HEK293 (cell line): ENCODE measurements around the gene GAREM1.

Source experiments
- CTCF ChIA-PET: fragments of 350-600 bp; formaldehyde crosslinking; extraction: SDS; loops from one replicate; lab custom pipeline; 2021; ENCODE audit warnings: antibody characterized with exemption; lab: Yijun Ruan, JAX
- POLR2A ChIA-PET: fragments of 300-600 bp; formaldehyde crosslinking; extraction: SDS; loops from one replicate; lab custom pipeline; 2020; ENCODE audit warnings: antibody characterized with exemption, inconsistent platforms; lab: Yijun Ruan, JAX
- H3K27ac ChIP-seq: fragments of 200-500 bp; sonication (Bioruptor generic); 2 replicates; pipeline ENCODE4 v1.5.1; 2014; ENCODE audit warnings: low read depth, low read length, control low read depth, inconsistent platforms; ENCODE audit errors: extremely low read depth
- H3K36me3 ChIP-seq, 2 experiments: fragments of 200-500 bp in 1 of 2; sonication (Bioruptor generic) in 1 of 2; 1 replicate in 1 of 2; 2 replicates in 1 of 2; pipeline ENCODE4 v1.5.1; 2014 to 2017; ENCODE audit warnings: inconsistent platforms in 2 of 2, low read length in 2 of 2; ENCODE audit not compliant: control insufficient read depth in 2 of 2, insufficient read depth in 1 of 2
- H3K4me1 ChIP-seq: fragments of 200-500 bp; sonication (Bioruptor generic); 2 replicates; pipeline ENCODE4 v1.5.1; 2014; ENCODE audit warnings: mild to moderate bottlenecking, low read length, inconsistent platforms; ENCODE audit not compliant: control insufficient read depth, insufficient read depth
- H3K4me3 ChIP-seq: 2 replicates; pipeline ENCODE4 v1.5.1; 2011; ENCODE audit warnings: low read depth, mild to moderate bottlenecking, control low read depth, low read length, moderate library complexity
- H3K9me3 ChIP-seq: fragments of 200-500 bp; sonication (Bioruptor generic); 2 replicates; pipeline ENCODE4 v1.5.1; 2014; ENCODE audit warnings: low read depth, low read length, inconsistent platforms; ENCODE audit not compliant: control insufficient read depth, insufficient read depth
- IKZF3 ChIP-seq: fragments of 450-650 bp; IDR thresholded peaks from 2 replicates; pipeline ENCODE4 v1.5.0; 2018; ENCODE audit warnings: missing biosample characterization, mild to moderate bottlenecking, missing genetic modification characterization, moderate library complexity
- ZNF175 ChIP-seq: fragments of 450-650 bp; formaldehyde crosslinking; IDR thresholded peaks from 2 replicates; pipeline ENCODE4 v1.5.1; 2016; ENCODE audit warnings: missing biosample characterization, missing genetic modification characterization
- ZNF2 ChIP-seq: fragments of 450-650 bp; formaldehyde crosslinking; IDR thresholded peaks from 2 replicates; pipeline ENCODE4 v1.5.1; 2016; ENCODE audit warnings: missing biosample characterization, missing genetic modification characterization
- ZNF660 ChIP-seq: fragments of 450-650 bp; IDR thresholded peaks from 2 replicates; pipeline ENCODE4 v1.5.1; 2018; ENCODE audit warnings: missing biosample characterization, mild to moderate bottlenecking, missing genetic modification characterization
- TF ChIP-seq, protein P1 (sequence below): fragments of 450-650 bp; formaldehyde crosslinking; IDR thresholded peaks from 2 replicates; pipeline ENCODE4 v1.5.1; 2016; ENCODE audit warnings: missing biosample characterization, missing genetic modification characterization

GAREM1 gene

DNA sequence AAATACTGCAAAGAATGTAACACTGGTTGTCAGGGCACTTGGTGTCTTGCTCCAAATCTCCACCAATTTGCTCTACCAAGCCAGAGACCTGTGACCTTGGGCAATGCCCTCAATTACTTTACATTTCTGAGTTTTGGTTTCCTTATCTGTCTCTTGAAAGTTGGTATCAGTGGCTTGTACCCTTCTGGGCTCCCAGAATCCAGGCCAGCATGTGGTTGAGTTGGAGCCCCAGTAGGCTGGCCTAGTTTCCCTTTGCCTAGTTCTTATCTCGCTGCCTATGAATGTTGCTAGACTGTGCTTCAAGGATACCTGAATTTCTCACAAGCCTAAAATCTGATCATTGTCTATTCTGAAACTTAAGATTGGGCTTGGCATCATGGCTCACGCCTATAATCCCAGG is 254.3 kb downstream of the GAREM1 start (continued):
- TF ChIP-seq, protein P1, sequence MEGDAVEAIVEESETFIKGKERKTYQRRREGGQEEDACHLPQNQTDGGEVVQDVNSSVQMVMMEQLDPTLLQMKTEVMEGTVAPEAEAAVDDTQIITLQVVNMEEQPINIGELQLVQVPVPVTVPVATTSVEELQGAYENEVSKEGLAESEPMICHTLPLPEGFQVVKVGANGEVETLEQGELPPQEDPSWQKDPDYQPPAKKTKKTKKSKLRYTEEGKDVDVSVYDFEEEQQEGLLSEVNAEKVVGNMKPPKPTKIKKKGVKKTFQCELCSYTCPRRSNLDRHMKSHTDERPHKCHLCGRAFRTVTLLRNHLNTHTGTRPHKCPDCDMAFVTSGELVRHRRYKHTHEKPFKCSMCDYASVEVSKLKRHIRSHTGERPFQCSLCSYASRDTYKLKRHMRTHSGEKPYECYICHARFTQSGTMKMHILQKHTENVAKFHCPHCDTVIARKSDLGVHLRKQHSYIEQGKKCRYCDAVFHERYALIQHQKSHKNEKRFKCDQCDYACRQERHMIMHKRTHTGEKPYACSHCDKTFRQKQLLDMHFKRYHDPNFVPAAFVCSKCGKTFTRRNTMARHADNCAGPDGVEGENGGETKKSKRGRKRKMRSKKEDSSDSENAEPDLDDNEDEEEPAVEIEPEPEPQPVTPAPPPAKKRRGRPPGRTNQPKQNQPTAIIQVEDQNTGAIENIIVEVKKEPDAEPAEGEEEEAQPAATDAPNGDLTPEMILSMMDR (tag by site-specific recombination), result no peak
- no peak for TF ChIP-seq ZNF175 (tag by site-specific recombination)

- H3K27ac ChIP-seq, result no peak overlapping the region
- H3K36me3 ChIP-seq, result no peaks in the 10 kb centered on the region
Observed at GRCh38 chr18:32213693-32214092, 257.0 kb downstream of the GAREM1 start.

More at GRCh38 chr18:32213693-32214092, 257.0 kb downstream of the GAREM1 start:
- ChIA-PET CTCF (no interaction called here), POLR2A (no interaction called here)
- H3K4me3 ChIP-seq, result no peak overlapping the region
- TF ChIP-seq ZNF2 (tag by site-specific recombination) (no peak), IKZF3 (tag by site-specific recombination) (no peak), ZNF660 (tag by site-specific recombination) (peak; percentile 30; the same call in 1 of the 2 replicates)
- H3K4me1 ChIP-seq, result peaks cover 11% of the 10 kb centered on the region
- no peaks in the 10 kb centered on the region for H3K9me3 ChIP-seq
